GM18517 (cell line): Measurements from ENCODE around the gene RNF126.
"Not testable (repeated sequence)": the region's sequence is repeated elsewhere in the genome, so short reads cannot be mapped to it uniquely, and the experiment has no call there.

Experiments used
- ATAC-seq: cut with Tn5 transposase; IDR thresholded peaks from one replicate; pipeline ENCODE4 v1.9.1; 2021; ENCODE audit warnings: mild to moderate bottlenecking, moderate library complexity; ENCODE audit not compliant: unreplicated experiment

The RNF126 gene

GRCh38 chr19:616062-616700 is 46.8 kb downstream of the RNF126 start:
- ATAC-seq, result no peak

GRCh38 chr19:615619-616018 is 47.4 kb downstream of the RNF126 start:
- no peak for ATAC-seq

GRCh38 chr19:613732-614567 is 49.1 kb downstream of the RNF126 start:
- no peak for ATAC-seq

- ATAC-seq, result no peak
These were observed 50.1 kb downstream of the RNF126 start for GRCh38 chr19:612941-613340.

GRCh38 chr19:611481-611868 is 51.5 kb downstream of the RNF126 start:
- ATAC-seq, result no peak

GRCh38 chr19:610801-611480 is 52.1 kb downstream of the RNF126 start:
- ATAC-seq, result no peak

- ATAC-seq, result no peak
These were observed 52.8 kb downstream of the RNF126 start for GRCh38 chr19:610071-610800.

GRCh38 chr19:609004-609346 is 54.0 kb downstream of the RNF126 start:
- no peak for ATAC-seq

GRCh38 chr19:608155-609003 is 54.6 kb downstream of the RNF126 start:
- ATAC-seq, result no peak

GRCh38 chr19:607301-608154 is 55.5 kb downstream of the RNF126 start:
- no peak for ATAC-seq

- not testable (repeated sequence) for ATAC-seq
These were observed 57.7 kb downstream of the RNF126 start for GRCh38 chr19:605061-605971.

GRCh38 chr19:604355-604754 is 58.7 kb downstream of the RNF126 start:
- ATAC-seq, result no peak

- not testable (repeated sequence) for ATAC-seq
These were observed 59.2 kb downstream of the RNF126 start for GRCh38 chr19:603779-604178.

GRCh38 chr19:603302-603639 is 59.7 kb downstream of the RNF126 start:
- not testable (repeated sequence) for ATAC-seq

GRCh38 chr19:602391-603301 is 60.4 kb downstream of the RNF126 start:
- ATAC-seq, result no peak

GRCh38 chr19:601790-602189 is 61.2 kb downstream of the RNF126 start:
- no peak for ATAC-seq

GRCh38 chr19:601310-601709 is 61.7 kb downstream of the RNF126 start:
- no peak for ATAC-seq
